ENCODE measurements around the gene THEM4. TPM values are rescaled to one million over a fixed set of nuclear protein-coding genes. Genes with fewer than 3 reads are reported as not detected.

THEM4 gene
- total and polyA plus RNA-seq, 2 donors (not counting 1 experiment from before 2014, with no cell fraction given), result 15.0 to 16.1 TPM

DNA sequence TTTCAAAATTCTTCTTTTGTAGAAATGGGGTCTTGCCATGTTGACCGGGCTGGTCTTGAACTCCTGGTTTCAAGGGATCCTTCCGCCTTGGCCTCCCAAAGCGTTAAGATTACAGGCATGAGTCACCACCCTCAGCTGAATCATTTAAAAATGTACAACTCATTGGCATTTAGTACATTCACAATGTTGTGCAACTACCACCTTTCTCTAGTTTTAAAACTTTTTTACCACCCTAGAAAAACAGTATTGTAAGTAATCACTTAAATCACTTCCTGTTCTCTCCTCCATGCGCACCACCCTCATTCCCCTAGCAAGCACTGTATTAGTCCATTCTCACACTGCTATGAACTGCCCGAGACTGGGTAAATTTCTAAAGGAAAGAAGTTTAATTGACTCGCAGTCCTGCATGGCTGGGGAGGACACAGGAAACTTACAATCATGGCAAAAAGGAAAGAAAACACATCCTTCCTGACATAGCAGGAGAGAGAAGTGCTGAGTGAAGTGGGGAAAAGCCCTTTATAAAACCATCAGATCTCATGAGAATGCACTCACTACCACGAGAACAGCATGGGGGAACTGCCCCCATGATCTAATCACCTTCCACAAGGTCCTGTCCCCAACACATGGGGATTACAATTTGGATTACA, 41.4 kb downstream of the THEM4 start:
- Mint-ChIP-seq H3K27ac (no peak overlapping the region), H3K9me3 (ENCODE audit: insufficient read depth) (no peaks in the 10 kb centered on the region), H3K4me3 (no peak overlapping the region), H3K27me3 (peaks cover 16% of the 10 kb centered on the region), H3K4me1 (no peaks in the 10 kb centered on the region)
- Histone ChIP-seq H3K27ac (ENCODE audit: low read length in 2 of 2) (no peak overlapping the region), H3K79me2 (ENCODE audit: control insufficient read depth, insufficient read depth, low read length) (no peaks in the 10 kb centered on the region), H3K27me3 (replicated peaks in 1 of 4; ENCODE audit: control extremely low read depth in 1 of 4, control insufficient read depth in 3 of 4, insufficient read depth in 4 of 4, low read length in 3 of 4) (no peaks in the 10 kb centered on the region), H3K4me1 (ENCODE audit: control insufficient read depth in 2 of 2, insufficient read depth in 2 of 2, low read length in 2 of 2) (no peaks in the 10 kb centered on the region), H2AFZ (ENCODE audit: insufficient read depth, low read depth, low read length, poor library complexity, severe bottlenecking) (no peak overlapping the region), H3K4me3 (ENCODE audit: control extremely low read depth in 1 of 5, extremely low read depth in 1 of 5, insufficient read depth in 1 of 5, low read depth in 2 of 5, low read length in 4 of 5) (no peak overlapping the region), H3K9ac (ENCODE audit: low read length) (no peak overlapping the region), H3K36me3 (replicated peaks in 1 of 2; ENCODE audit: control extremely low read depth in 1 of 2, control insufficient read depth in 1 of 2, extremely low read depth in 1 of 2, insufficient read depth in 2 of 2, low read length in 1 of 2) (no peaks in the 10 kb centered on the region), H4K20me1 (ENCODE audit: control insufficient read depth, insufficient read depth, low read length, poor library complexity, severe bottlenecking) (no peaks in the 10 kb centered on the region), H3K9me3 (ENCODE audit: control extremely low read depth in 1 of 3, control insufficient read depth in 2 of 3, insufficient read depth in 1 of 3, low read length in 2 of 3) (no peaks in the 10 kb centered on the region), H3K4me2 (replicated peaks; ENCODE audit: low read depth, low read length, poor library complexity, severe bottlenecking) (no peak overlapping the region)
- intact Hi-C loops (cut with micrococcal nuclease), result no loop called here
- CTCF ChIA-PET, result interaction anchor here (0.5 kb wide), 1 partner anchor 133 kb away, joined by 3 read pairs; no protein-coding TSS in a partner anchor
- DNase-seq (no peak), ATAC-seq (ENCODE audit: low read depth) (no peak)
- TF ChIP-seq, protein P1, sequence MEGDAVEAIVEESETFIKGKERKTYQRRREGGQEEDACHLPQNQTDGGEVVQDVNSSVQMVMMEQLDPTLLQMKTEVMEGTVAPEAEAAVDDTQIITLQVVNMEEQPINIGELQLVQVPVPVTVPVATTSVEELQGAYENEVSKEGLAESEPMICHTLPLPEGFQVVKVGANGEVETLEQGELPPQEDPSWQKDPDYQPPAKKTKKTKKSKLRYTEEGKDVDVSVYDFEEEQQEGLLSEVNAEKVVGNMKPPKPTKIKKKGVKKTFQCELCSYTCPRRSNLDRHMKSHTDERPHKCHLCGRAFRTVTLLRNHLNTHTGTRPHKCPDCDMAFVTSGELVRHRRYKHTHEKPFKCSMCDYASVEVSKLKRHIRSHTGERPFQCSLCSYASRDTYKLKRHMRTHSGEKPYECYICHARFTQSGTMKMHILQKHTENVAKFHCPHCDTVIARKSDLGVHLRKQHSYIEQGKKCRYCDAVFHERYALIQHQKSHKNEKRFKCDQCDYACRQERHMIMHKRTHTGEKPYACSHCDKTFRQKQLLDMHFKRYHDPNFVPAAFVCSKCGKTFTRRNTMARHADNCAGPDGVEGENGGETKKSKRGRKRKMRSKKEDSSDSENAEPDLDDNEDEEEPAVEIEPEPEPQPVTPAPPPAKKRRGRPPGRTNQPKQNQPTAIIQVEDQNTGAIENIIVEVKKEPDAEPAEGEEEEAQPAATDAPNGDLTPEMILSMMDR (IDR thresholded peaks at IDR 0.05), result no peak
- no peak for TF ChIP-seq EZH2 (IDR thresholded peaks at IDR 0.05; ENCODE audit: borderline replicate concordance, insufficient read depth, low read depth, low read length, poor library complexity, severe bottlenecking)
- POLR2A ChIA-PET, result no interaction called here
- 100% methylated on average over 3 of the region's 7 CpGs for WGBS (ENCODE audit: insufficient coverage)

DNA sequence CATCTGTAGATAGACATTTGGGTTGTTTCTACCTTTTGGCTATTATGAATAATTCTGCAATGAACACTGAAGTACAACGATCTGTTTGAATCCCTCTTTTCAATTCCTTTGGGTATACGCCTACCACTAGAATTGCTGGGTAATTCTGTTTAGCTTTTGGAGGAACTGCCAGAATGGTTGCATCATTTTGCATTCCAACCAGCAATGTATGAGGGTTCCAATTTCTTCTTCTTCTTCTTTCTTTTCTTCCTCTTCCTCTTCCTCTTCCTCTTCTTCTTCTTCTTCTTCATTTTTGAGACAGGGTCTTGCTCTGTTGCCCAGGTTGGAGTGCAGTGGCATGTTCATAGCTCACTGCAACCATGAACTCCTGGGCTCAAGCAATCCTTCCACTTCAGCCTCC, 42.0 kb downstream of the THEM4 start:
- Histone ChIP-seq H3K9ac (ENCODE audit: low read length) (no peak overlapping the region), H3K9me3 (ENCODE audit: control extremely low read depth in 1 of 3, control insufficient read depth in 2 of 3, insufficient read depth in 1 of 3, low read length in 2 of 3) (no peaks in the 10 kb centered on the region), H3K4me3 (ENCODE audit: control extremely low read depth in 1 of 5, extremely low read depth in 1 of 5, insufficient read depth in 1 of 5, low read depth in 2 of 5, low read length in 4 of 5) (no peak overlapping the region), H3K27me3 (replicated peaks in 1 of 4; ENCODE audit: control extremely low read depth in 1 of 4, control insufficient read depth in 3 of 4, insufficient read depth in 4 of 4, low read length in 3 of 4) (no peaks in the 10 kb centered on the region), H2AFZ (ENCODE audit: insufficient read depth, low read depth, low read length, poor library complexity, severe bottlenecking) (no peak overlapping the region), H3K27ac (ENCODE audit: low read length in 2 of 2) (no peak overlapping the region), H3K4me1 (ENCODE audit: control insufficient read depth in 2 of 2, insufficient read depth in 2 of 2, low read length in 2 of 2) (no peaks in the 10 kb centered on the region), H3K4me2 (replicated peaks; ENCODE audit: low read depth, low read length, poor library complexity, severe bottlenecking) (no peak overlapping the region), H3K36me3 (replicated peaks in 1 of 2; ENCODE audit: control extremely low read depth in 1 of 2, control insufficient read depth in 1 of 2, extremely low read depth in 1 of 2, insufficient read depth in 2 of 2, low read length in 1 of 2) (no peaks in the 10 kb centered on the region), H4K20me1 (ENCODE audit: control insufficient read depth, insufficient read depth, low read length, poor library complexity, severe bottlenecking) (no peaks in the 10 kb centered on the region), H3K79me2 (ENCODE audit: control insufficient read depth, insufficient read depth, low read length) (no peaks in the 10 kb centered on the region)
- Mint-ChIP-seq H3K4me3 (no peak overlapping the region), H3K27ac (no peak overlapping the region), H3K4me1 (no peaks in the 10 kb centered on the region), H3K27me3 (peaks cover 19% of the 10 kb centered on the region), H3K9me3 (ENCODE audit: insufficient read depth) (no peaks in the 10 kb centered on the region)
- WGBS (ENCODE audit: insufficient coverage), result no CpG with 5 or more reads among the region's 2 CpGs
- no peak for TF ChIP-seq EZH2 (IDR thresholded peaks at IDR 0.05; ENCODE audit: borderline replicate concordance, insufficient read depth, low read depth, low read length, poor library complexity, severe bottlenecking)
- TF ChIP-seq, protein P1 (IDR thresholded peaks at IDR 0.05), result no peak
- DNase-seq (no peak), ATAC-seq (ENCODE audit: low read depth) (no peak)
- POLR2A ChIA-PET, result no interaction called here
- intact Hi-C loops (cut with micrococcal nuclease), result no loop called here
- CTCF ChIA-PET, result no interaction called here

Data from B cell (primary cell).